ENCODE measurements around the gene SUGCT.
A peak's percentile ranks its signal among the peaks of the same experiment; 100 is the strongest.
"Not testable (repeated sequence)": the region's sequence is repeated elsewhere in the genome, so short reads cannot be mapped to it uniquely, and the experiment has no call there.

The SUGCT gene

DNA sequence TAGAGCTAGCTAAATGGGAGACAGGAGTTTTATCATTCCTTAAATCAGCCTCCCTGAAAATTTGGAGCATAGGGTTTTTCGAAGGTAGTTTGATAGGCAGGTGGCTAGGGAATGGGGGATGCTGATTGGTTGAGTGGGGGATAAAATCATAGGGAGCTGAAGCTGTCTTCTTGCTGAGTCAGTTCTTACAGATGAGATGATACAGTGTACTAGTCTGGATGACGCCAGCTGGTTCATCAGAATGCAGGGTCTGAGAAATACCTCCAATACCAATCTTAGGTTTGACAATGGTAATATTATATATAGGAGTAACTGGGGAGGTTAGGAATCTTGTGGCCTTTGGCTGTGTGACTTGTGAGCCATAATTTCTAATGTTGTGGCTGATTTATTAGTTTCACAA is 271.2 kb downstream of the SUGCT start:
- H3K4me1 ChIP-seq, result no peaks in the 10 kb centered on the region
- no peak overlapping the region for H3K4me3 ChIP-seq
- TF ChIP-seq Cebpa-rat (IDR thresholded peaks at IDR 0.05), result no peak
- H3K36me3 ChIP-seq, result no peaks in the 10 kb centered on the region
- no peaks in the 10 kb centered on the region for H3K9me3 ChIP-seq (replicated peaks in 1 of 11)
- no peaks in the 10 kb centered on the region for H3K27me3 ChIP-seq
- H3K4me2 ChIP-seq, result no peak overlapping the region
- H4K20me1 ChIP-seq, result no peaks in the 10 kb centered on the region
- no peak overlapping the region for H3K27ac ChIP-seq
- H3K9ac ChIP-seq, result no peak overlapping the region

DNA sequence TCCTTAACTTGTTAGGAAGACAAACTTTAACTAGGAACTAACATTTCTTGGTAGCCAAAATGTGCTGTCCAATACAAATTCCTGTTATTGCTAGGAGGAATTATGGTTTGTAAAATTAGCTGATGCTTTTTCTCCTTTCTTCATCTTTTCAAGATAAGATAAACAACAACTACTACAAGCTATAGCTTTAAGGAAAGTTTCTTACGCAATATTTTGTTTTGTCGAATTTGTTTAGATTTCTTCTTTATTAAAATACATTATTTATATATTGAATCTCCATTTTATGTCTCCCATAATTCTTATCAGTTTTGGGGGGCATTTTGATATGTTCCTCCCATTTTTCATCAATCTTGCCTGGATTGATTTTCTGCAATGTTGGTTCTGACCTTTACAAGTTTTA is 277.5 kb downstream of the SUGCT start:
- Histone ChIP-seq H3K9ac (no peak overlapping the region), H3K36me3 (no peaks in the 10 kb centered on the region), H3K4me3 (no peak overlapping the region), H3K9me3 (replicated peaks in 1 of 11) (no peaks in the 10 kb centered on the region), H3K4me1 (no peaks in the 10 kb centered on the region), H4K20me1 (no peaks in the 10 kb centered on the region), H3K27ac (no peak overlapping the region), H3K27me3 (no peaks in the 10 kb centered on the region), H3K4me2 (no peak overlapping the region)
- peak in 2 of 11 experiments; percentile 38 to 45; a peak in 1 of 22 replicates for TF ChIP-seq Cebpa-rat (IDR thresholded peaks at IDR 0.05)

DNA sequence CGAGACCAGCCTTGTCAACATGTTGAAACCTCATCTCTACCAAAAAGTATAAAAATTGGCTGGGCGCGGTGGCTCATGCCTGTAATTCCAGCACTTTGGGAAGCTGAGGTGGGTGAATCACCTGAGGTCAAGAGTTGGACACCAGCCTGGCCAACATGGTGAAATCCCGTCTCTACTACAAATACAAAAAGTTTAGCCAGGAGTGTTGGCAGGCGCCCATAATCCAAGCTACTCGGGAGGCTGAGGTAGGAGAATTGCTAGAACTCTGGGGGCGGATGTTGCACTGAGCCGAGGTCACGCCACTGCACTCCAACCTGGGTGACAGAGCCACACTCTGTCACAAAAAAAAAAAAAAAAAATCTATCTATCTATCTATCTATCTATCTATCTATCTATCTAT is 279.9 kb downstream of the SUGCT start:
- H3K4me2 ChIP-seq; H3K4me1 ChIP-seq; H4K20me1 ChIP-seq; H3K27me3 ChIP-seq; H3K9me3 ChIP-seq (replicated peaks in 1 of 11); H3K27ac ChIP-seq; H3K9ac ChIP-seq; H3K36me3 ChIP-seq; H3K4me3 ChIP-seq: not testable (repeated sequence)

DNA sequence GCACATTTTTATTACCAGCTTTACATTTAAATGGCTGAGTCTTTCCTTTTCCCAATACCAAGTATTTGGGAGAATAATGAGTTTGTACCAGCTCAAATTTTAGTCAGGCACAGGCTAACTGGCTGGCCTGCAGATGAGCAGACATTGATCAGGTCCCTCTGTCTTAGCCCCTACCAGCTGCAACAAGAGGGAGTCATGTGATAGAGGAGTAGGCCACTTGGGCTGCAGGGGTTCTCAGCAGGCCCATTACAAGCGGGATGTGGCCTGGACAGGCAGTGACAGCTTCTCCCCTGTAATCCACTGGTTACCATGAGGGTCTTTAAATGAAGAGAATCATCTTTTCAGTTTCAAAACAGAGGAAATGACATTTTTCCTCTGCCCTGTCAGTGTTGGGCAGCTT is 283.6 kb downstream of the SUGCT start:
- H3K9me3 ChIP-seq (replicated peaks in 1 of 11), result no peaks in the 10 kb centered on the region
- no peak overlapping the region for H3K9ac ChIP-seq
- no peak overlapping the region for H3K4me2 ChIP-seq
- H3K36me3 ChIP-seq, result no peaks in the 10 kb centered on the region
- no peak for TF ChIP-seq Cebpa-rat (IDR thresholded peaks at IDR 0.05)
- H4K20me1 ChIP-seq, result no peaks in the 10 kb centered on the region
- H3K4me3 ChIP-seq, result no peak overlapping the region
- H3K27me3 ChIP-seq, result no peaks in the 10 kb centered on the region
- no peak overlapping the region for H3K27ac ChIP-seq
- peaks cover 0 to 12% (median 0%) of the 10 kb centered on the region in 10 experiments; a peak in 4 of 20 replicates for H3K4me1 ChIP-seq

DNA sequence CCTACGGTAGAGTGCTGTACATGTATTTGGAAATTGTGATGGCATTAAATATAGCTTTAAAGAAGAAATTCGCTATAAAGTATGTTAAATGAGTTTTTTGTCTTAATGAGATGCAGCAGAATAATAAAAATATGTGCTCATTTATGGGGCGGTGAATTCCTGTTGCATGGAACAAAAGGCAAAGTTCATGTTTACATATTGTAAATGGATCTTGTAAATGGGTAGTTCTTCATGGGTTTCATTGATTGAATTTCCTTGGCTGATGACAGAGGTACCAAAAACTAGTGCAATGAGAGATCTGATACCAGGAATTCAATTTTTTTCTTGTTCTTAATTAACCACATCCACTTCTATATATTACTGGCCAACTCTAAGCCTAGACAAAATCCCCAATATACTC is 284.2 kb downstream of the SUGCT start:
- Histone ChIP-seq H3K36me3 (no peaks in the 10 kb centered on the region), H3K27me3 (no peaks in the 10 kb centered on the region), H3K4me2 (no peak overlapping the region), H3K4me1 (peaks cover 0 to 12% (median 0%) of the 10 kb centered on the region in 10 experiments; a peak in 4 of 20 replicates), H3K4me3 (no peak overlapping the region), H3K9me3 (replicated peaks in 1 of 11) (no peaks in the 10 kb centered on the region), H3K9ac (no peak overlapping the region), H4K20me1 (no peaks in the 10 kb centered on the region), H3K27ac (no peak overlapping the region)
- no peak for TF ChIP-seq Cebpa-rat (IDR thresholded peaks at IDR 0.05)

DNA sequence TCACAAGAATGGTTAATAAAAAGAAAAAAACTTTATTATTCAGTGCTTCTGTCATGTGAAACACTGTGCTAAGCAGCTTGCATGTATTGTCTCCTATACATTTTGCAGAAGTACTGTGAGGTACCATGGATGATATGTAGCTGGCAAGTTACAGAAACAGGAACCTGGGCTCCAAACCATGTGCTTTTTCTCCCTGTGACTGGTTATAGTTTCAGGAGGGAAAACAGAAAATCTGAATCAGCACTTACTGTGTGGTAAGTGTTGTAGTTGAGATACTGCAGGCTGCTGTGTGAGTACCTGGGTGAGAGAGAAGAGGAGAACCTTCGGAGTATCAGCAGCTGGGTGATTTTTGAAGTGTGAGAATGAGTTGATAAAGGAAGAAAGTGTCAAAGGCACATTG is 285.0 kb downstream of the SUGCT start:
- H3K36me3 ChIP-seq, result no peaks in the 10 kb centered on the region
- H3K4me1 ChIP-seq, result peaks cover 0 to 12% (median 0%) of the 10 kb centered on the region in 10 experiments; a peak in 4 of 20 replicates
- H4K20me1 ChIP-seq, result no peaks in the 10 kb centered on the region
- peak overlapping the region in 2 of 11 experiments; percentile 30 to 44; a peak in 3 of 22 replicates for H3K4me2 ChIP-seq
- no peaks in the 10 kb centered on the region for H3K27me3 ChIP-seq
- H3K9ac ChIP-seq, result no peak overlapping the region
- no peak overlapping the region for H3K27ac ChIP-seq
- H3K9me3 ChIP-seq (replicated peaks in 1 of 11), result no peaks in the 10 kb centered on the region
- no peak for TF ChIP-seq Cebpa-rat (IDR thresholded peaks at IDR 0.05)
- no peak overlapping the region for H3K4me3 ChIP-seq

DNA sequence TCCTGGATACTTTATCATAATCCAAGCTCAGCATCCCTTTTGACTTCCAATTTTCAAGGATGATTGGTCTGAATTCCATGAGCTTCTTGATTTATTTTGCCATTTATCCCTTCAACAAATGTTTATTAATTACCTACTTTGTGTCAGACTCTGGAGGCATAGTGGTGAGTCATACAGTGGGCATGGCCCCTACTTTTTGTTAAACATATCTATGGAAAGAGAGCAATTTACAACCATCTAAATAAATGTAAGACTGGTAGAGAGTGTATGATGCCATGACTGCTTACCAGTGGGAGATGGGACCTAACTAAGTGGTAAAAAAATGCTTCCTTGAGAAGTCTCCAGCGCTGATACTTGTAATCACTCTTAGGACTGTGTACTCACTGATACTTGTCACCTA is 286.6 kb downstream of the SUGCT start:
- no peaks in the 10 kb centered on the region for H3K27me3 ChIP-seq
- H3K9me3 ChIP-seq (replicated peaks in 1 of 11), result no peaks in the 10 kb centered on the region
- peaks cover 0 to 12% (median 0%) of the 10 kb centered on the region in 10 experiments; a peak in 4 of 20 replicates for H3K4me1 ChIP-seq
- no peak for TF ChIP-seq Cebpa-rat (IDR thresholded peaks at IDR 0.05)
- H3K9ac ChIP-seq, result no peak overlapping the region
- no peak overlapping the region for H3K4me2 ChIP-seq
- no peaks in the 10 kb centered on the region for H3K36me3 ChIP-seq
- H3K4me3 ChIP-seq, result no peak overlapping the region
- H3K27ac ChIP-seq, result no peak overlapping the region
- no peaks in the 10 kb centered on the region for H4K20me1 ChIP-seq

DNA sequence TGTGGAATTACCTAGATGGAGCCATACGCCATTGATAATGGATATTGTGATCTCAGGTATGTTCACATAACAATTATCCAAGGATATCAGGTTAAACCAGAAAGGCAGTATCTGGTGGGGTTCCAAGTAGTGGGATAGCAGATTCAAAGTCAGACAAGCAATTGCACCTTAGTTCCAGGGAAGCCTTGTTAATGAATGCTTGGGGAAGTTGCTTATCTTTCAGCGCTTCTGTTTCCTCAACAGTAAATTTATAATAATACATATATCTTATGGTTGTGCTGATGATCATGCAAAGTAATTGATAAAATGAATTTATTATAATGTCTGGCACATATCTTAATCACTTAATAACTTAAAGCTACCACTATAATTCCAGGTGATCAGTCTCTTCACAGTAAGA is 290.9 kb downstream of the SUGCT start:
- H3K9me3 ChIP-seq (replicated peaks in 1 of 11), result no peaks in the 10 kb centered on the region
- no peak overlapping the region for H3K4me3 ChIP-seq
- no peak for TF ChIP-seq Cebpa-rat (IDR thresholded peaks at IDR 0.05)

DNA sequence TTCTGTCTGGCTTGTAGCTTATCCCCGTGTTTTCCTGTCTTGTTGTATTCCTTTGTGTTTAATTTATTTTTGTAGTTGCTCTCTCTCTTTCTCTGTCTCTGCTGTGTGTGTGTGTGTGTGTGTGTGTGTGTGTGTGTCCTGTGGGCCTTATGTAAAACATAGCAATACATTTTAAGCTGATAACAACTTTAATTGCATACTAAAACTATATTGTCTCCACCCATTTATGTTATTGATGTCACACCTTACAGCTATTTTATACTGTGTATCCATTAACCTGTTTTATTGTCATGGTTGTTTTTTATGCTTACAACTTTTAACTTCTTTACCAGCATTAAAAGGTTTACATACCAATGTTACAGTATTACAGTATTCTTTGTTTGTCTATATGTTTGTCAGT is 293.6 kb downstream of the SUGCT start:
- H3K36me3 ChIP-seq, result no peaks in the 10 kb centered on the region
- no peak overlapping the region for H3K9ac ChIP-seq
- no peaks in the 10 kb centered on the region for H4K20me1 ChIP-seq
- no peak overlapping the region for H3K4me2 ChIP-seq
- H3K4me3 ChIP-seq, result no peak overlapping the region
- H3K27ac ChIP-seq, result no peak overlapping the region
- no peaks in the 10 kb centered on the region for H3K27me3 ChIP-seq
- no peaks in the 10 kb centered on the region for H3K4me1 ChIP-seq
- TF ChIP-seq Cebpa-rat (IDR thresholded peaks at IDR 0.05), result no peak
- H3K9me3 ChIP-seq (replicated peaks in 1 of 11), result peaks cover 0 to 12% (median 6%) of the 10 kb centered on the region in 11 experiments; a peak in 9 of 22 replicates

More for the DNA sequence above, 290.9 kb downstream of the SUGCT start:
- Histone ChIP-seq H3K4me2 (no peak overlapping the region), H3K27ac (no peak overlapping the region), H4K20me1 (no peaks in the 10 kb centered on the region), H3K9ac (no peak overlapping the region), H3K27me3 (no peaks in the 10 kb centered on the region), H3K4me1 (no peaks in the 10 kb centered on the region), H3K36me3 (no peaks in the 10 kb centered on the region)

DNA sequence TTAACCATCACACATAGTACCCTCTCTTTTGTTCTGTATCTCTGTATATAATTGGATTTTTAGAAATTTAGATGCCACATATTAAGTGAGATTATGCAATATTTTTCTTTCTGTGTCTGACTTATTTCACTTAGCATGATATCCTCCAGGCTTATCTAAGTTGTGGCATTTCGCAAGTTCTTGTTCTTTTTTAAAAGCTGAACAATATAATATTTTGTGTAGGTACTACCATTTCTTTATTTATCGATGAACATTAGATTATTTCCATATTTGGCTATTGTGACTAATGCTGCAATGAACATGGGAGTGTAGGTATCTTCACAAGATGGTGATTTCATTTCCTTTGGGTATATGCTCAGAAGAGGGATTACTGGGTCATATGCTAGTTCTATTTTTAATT is 295.0 kb downstream of the SUGCT start:
- Histone ChIP-seq H3K9ac (no peak overlapping the region), H4K20me1 (no peaks in the 10 kb centered on the region), H3K4me1 (no peaks in the 10 kb centered on the region), H3K27me3 (no peaks in the 10 kb centered on the region), H3K4me2 (no peak overlapping the region), H3K36me3 (no peaks in the 10 kb centered on the region), H3K9me3 (replicated peaks in 1 of 11) (peaks cover 0 to 12% (median 6%) of the 10 kb centered on the region in 11 experiments; a peak in 9 of 22 replicates), H3K27ac (no peak overlapping the region), H3K4me3 (no peak overlapping the region)
- TF ChIP-seq Cebpa-rat (IDR thresholded peaks at IDR 0.05), result no peak
